Parathyroid adenoma (tissue), 2 donors: ENCODE measurements around the gene ARMC10.
"Not testable (repeated sequence)": the region's sequence is repeated elsewhere in the genome, so short reads cannot be mapped to it uniquely, and the experiment has no call there.

Source experiments
- H2AFZ ChIP-seq: fragments of 300-600 bp; sonication (generic); one replicate; pipeline ENCODE4 v1.7.0; 2017; ENCODE audit warnings: antibody characterized with exemption, mild to moderate bottlenecking
- H3K27ac ChIP-seq: fragments of 300-600 bp; sonication (generic); one replicate; pipeline ENCODE4 v1.7.0; 2017
- H3K27me3 ChIP-seq: fragments of 300-600 bp; sonication (generic); one replicate; pipeline ENCODE4 v1.7.0; 2017; ENCODE audit warnings: low read length; ENCODE audit not compliant: control insufficient read depth, insufficient read depth
- H3K36me3 ChIP-seq: fragments of 300-600 bp; sonication (generic); one replicate; pipeline ENCODE4 v1.7.0; 2017; ENCODE audit warnings: low read length; ENCODE audit not compliant: control insufficient read depth, insufficient read depth
- H3K4me1 ChIP-seq: fragments of 300-600 bp; sonication (generic); one replicate; pipeline ENCODE4 v1.7.0; 2017; ENCODE audit warnings: control low read depth
- H3K4me2 ChIP-seq: fragments of 300-600 bp; sonication (generic); one replicate; pipeline ENCODE4 v1.7.0; 2017; ENCODE audit warnings: low read length
- H3K4me3 ChIP-seq: fragments of 300-600 bp; sonication (generic); one replicate; pipeline ENCODE4 v1.7.0; 2017; ENCODE audit warnings: low read depth, low read length
- H3K79me2 ChIP-seq: fragments of 300-600 bp; sonication (generic); one replicate; pipeline ENCODE4 v1.7.0; 2017; ENCODE audit warnings: control low read depth
- H3K9ac ChIP-seq: fragments of 300-600 bp; sonication (generic); one replicate; pipeline ENCODE4 v1.7.0; 2017; ENCODE audit warnings: mild to moderate bottlenecking
- H3K9me3 ChIP-seq: fragments of 300-600 bp; sonication (generic); one replicate; pipeline ENCODE4 v1.7.0; 2017; ENCODE audit warnings: low read length; ENCODE audit not compliant: control insufficient read depth
- TF ChIP-seq, protein P1 (sequence below): fragments of 300-600 bp; sonication (generic); IDR thresholded peaks from one replicate; pipeline ENCODE4 v1.7.0; 2017; ENCODE audit warnings: antibody characterized with exemption, mild to moderate bottlenecking
- donor health status: primary hyperparathyroidism.

Gene ARMC10

DNA sequence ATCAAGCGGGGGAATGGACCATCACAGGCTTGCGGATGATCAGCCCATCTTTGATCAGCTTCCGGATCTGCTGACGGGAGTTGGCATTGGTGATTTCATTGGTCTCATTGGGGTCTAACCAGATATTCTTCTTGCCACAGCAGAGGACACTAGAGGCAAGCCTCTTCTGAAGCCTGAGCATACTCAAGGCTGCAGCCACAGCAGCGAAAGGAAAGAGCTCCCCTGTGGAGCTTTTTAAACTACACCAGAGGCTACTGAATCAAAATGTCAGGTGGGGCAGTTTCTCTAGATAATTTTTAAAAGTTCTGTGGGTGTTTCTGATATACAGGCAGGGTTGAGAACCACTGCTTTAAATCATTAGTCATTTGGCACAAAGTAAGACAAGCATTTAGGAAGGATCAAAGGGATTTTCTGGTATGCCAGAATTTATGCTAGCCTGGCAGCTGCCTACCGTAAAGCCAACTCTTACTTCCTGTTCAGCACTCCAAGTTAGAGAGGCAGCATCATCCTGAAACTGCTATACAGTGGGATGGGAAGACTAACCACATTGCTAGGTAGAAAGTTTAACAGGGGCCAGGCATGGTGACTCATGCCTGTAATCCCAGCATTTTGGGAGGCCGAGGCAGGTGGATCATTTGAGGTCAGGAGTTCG is 66.9 kb downstream of the ARMC10 start:
- Histone ChIP-seq H3K79me2 (no peaks in the 10 kb centered on the region), H3K27me3 (no peaks in the 10 kb centered on the region), H3K27ac (no peak overlapping the region), H3K9ac (no peak overlapping the region), H3K4me1 (peaks cover 4% of the 10 kb centered on the region), H3K4me2 (no peak overlapping the region), H3K9me3 (no peaks in the 10 kb centered on the region), H3K4me3 (no peak overlapping the region), H3K36me3 (no peaks in the 10 kb centered on the region), H2AFZ (no peak overlapping the region)
- TF ChIP-seq, protein P1, sequence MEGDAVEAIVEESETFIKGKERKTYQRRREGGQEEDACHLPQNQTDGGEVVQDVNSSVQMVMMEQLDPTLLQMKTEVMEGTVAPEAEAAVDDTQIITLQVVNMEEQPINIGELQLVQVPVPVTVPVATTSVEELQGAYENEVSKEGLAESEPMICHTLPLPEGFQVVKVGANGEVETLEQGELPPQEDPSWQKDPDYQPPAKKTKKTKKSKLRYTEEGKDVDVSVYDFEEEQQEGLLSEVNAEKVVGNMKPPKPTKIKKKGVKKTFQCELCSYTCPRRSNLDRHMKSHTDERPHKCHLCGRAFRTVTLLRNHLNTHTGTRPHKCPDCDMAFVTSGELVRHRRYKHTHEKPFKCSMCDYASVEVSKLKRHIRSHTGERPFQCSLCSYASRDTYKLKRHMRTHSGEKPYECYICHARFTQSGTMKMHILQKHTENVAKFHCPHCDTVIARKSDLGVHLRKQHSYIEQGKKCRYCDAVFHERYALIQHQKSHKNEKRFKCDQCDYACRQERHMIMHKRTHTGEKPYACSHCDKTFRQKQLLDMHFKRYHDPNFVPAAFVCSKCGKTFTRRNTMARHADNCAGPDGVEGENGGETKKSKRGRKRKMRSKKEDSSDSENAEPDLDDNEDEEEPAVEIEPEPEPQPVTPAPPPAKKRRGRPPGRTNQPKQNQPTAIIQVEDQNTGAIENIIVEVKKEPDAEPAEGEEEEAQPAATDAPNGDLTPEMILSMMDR: no peak

DNA sequence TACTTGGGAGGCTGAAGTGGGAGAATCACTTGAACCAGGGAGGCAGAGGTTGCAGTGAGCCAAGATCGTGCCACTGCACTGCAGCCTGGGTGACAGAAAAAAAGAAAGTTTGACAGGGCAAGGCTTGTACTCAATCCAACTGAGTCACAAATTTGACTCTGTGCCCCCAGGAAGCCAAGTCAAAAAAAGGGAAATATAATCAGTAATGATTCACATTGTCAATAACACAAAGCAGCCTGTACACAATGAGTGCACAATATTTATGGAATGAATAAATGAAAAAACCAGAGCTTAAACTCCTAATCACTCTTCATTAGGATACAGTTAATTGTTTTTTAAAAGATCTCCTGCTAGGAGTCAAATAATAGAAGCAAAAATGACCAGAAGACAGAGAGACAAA is 67.6 kb downstream of the ARMC10 start:
- Histone ChIP-seq H3K79me2 (no peaks in the 10 kb centered on the region), H3K4me1 (peaks cover 4% of the 10 kb centered on the region), H3K27ac (no peak overlapping the region), H3K4me2 (no peak overlapping the region), H3K9me3 (no peaks in the 10 kb centered on the region), H3K27me3 (no peaks in the 10 kb centered on the region), H3K36me3 (no peaks in the 10 kb centered on the region), H3K4me3 (no peak overlapping the region), H2AFZ (no peak overlapping the region), H3K9ac (no peak overlapping the region)
- TF ChIP-seq, protein P1: no peak

DNA sequence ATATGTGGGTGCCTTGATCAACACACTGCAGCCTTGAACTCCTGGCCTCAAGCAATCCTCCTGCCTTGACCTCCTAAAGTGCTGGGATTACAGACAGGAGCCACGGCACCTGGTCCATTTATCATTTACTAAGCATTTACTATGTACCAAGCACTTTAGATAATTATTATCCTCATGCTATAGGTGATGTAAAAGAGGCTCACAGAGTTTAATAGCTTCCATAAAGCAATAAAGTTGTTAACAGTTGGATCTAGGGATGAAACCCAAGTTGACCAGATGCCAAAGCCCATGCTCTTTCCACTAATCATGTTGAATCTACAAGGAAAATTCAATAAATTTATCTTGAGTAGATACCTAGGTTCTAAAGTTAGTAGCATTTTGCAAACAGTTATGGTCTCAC is 68.9 kb downstream of the ARMC10 start:
- Histone ChIP-seq H3K9ac (no peak overlapping the region), H3K9me3 (no peaks in the 10 kb centered on the region), H3K4me3 (no peak overlapping the region), H3K36me3 (no peaks in the 10 kb centered on the region), H3K27me3 (no peaks in the 10 kb centered on the region), H3K79me2 (no peaks in the 10 kb centered on the region), H2AFZ (no peak overlapping the region), H3K27ac (no peak overlapping the region), H3K4me1 (peaks cover 4% of the 10 kb centered on the region), H3K4me2 (no peak overlapping the region)
- TF ChIP-seq, protein P1: no peak

DNA sequence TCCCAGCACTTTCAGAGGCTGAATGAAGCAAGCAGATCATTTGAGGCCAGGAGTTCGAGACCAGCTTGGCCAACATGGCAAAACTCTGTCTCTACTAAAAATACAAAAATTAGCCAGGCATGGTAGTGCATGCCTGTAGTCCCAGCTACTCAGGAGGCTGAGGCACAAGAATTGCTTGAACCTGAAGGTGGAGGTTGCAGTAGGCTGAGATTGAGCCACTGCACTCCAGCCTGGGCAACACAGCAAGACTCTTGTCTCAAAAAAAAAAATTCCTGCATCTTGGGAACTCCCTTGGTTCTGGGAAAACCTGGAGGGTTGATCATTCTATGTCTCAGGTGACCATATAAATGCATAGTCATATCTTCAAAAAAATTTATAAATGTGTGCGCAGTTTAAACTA is 69.8 kb downstream of the ARMC10 start:
- not testable (repeated sequence) for H3K9me3 ChIP-seq, H2AFZ ChIP-seq, H3K27ac ChIP-seq, H3K9ac ChIP-seq, H3K4me3 ChIP-seq, H3K79me2 ChIP-seq, H3K36me3 ChIP-seq, H3K4me2 ChIP-seq, H3K4me1 ChIP-seq, H3K27me3 ChIP-seq

DNA sequence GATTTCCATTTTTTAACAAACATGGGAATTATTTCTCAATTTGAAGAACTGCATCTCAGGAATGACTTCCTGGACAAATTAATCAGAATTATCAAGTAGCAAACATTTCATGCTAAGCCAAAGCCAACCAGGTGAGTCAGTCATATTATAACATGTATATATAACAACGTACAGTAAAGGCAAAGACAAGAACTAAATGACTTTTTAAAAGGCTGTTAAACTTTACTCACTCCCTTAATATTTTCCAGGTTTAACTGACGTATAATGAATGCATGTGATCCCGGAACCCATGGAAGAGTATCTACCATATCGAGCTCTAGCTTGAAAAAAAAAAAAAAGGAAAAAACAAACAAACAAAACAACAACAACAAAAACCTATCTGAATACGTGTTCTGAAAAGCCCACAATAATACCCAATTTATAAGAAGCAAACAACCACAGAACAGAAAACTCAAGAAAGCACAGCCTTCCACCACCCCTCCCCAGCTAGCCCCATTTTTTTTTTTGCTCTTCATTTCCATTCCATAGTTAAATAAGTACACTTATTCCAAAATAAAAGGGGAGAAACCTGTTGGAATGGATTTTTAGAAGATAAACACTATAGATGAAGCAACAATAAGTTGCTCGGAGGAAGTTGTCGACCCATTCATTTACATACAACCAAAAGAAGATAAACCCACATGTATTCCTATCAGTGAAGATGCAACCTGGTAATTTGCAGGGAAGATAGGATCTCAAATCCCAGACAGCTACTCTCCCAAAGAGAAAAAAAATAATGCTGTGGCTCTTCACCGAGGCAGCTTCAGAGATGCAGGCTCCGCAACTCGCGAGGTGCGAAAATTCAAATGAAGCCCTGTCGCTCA is 73.4 kb downstream of the ARMC10 start:
- H3K9me3 ChIP-seq: no peaks in the 10 kb centered on the region
- no peaks in the 10 kb centered on the region for H3K36me3 ChIP-seq
- H3K27ac ChIP-seq: peak overlapping the region; percentile 89
- peak overlapping the region; percentile 96 for H2AFZ ChIP-seq
- H3K4me2 ChIP-seq: peak overlapping the region; percentile 68
- no peaks in the 10 kb centered on the region for H3K79me2 ChIP-seq
- peak overlapping the region; percentile 8 for H3K9ac ChIP-seq
- H3K4me1 ChIP-seq: peaks cover 4% of the 10 kb centered on the region
- peak overlapping the region; percentile 76 for H3K4me3 ChIP-seq
- H3K27me3 ChIP-seq: no peaks in the 10 kb centered on the region
- TF ChIP-seq, protein P1: no peak
